Neuronal stem cell (in vitro differentiated cells): ENCODE results near the gene NDUFAB1.

Experiments
- DNase-seq: peaks from one replicate; pipeline ENCODE4 v3.0.0-alpha.2; 2013; ENCODE audit warnings: low spot score
- H2AFZ ChIP-seq: one replicate; pipeline ENCODE4 v1.6.1; 2013; ENCODE audit warnings: mild to moderate bottlenecking, low read length, inconsistent platforms
- H2AK5ac ChIP-seq: 2 replicates; pipeline ENCODE4 v1.6.1; 2013; ENCODE audit warnings: low read depth, mild to moderate bottlenecking, inconsistent platforms, low read length, moderate library complexity, mixed read lengths
- H2BK120ac ChIP-seq: 2 replicates; pipeline ENCODE4 v1.6.1; 2013; ENCODE audit warnings: low read depth, mild to moderate bottlenecking, inconsistent platforms, low read length, moderate library complexity, mixed read lengths
- H2BK12ac ChIP-seq: one replicate; pipeline ENCODE4 v1.6.1; 2013; ENCODE audit warnings: low read length, inconsistent platforms
- H2BK15ac ChIP-seq: 2 replicates; pipeline ENCODE4 v1.6.1; 2013; ENCODE audit warnings: mild to moderate bottlenecking, low read length, inconsistent platforms, mixed read lengths
- H2BK5ac ChIP-seq: one replicate; pipeline ENCODE4 v1.6.1; 2013; ENCODE audit warnings: inconsistent platforms, mild to moderate bottlenecking, low read length, moderate library complexity
- H3K14ac ChIP-seq: one replicate; pipeline ENCODE4 v1.6.1; 2013; ENCODE audit warnings: low read length, inconsistent platforms
- H3K18ac ChIP-seq: 2 replicates; pipeline ENCODE4 v1.6.1; 2013; ENCODE audit warnings: low read length, inconsistent platforms
- H3K23ac ChIP-seq: 2 replicates; pipeline ENCODE4 v1.6.1; 2013; ENCODE audit warnings: low read depth, mild to moderate bottlenecking, mixed read lengths, low read length, inconsistent platforms; ENCODE audit not compliant: poor library complexity
- H3K27ac ChIP-seq: replicated peaks from 3 replicates; pipeline ENCODE4 v1.5.1; 2013; ENCODE audit warnings: low read length, inconsistent platforms
- H3K27me3 ChIP-seq, 3 experiments: 2 replicates each; pipeline ENCODE4 v1.6.1; 2013; ENCODE audit warnings: low read length in 3 of 3, mild to moderate bottlenecking in 2 of 3, inconsistent platforms in 1 of 3, low read depth in 1 of 3, mixed read lengths in 1 of 3, moderate library complexity in 1 of 3; ENCODE audit not compliant: control insufficient read depth in 3 of 3, insufficient read depth in 3 of 3
- H3K36me3 ChIP-seq, 2 donors: replicated peaks in 1 of 2; 2 replicates each; pipeline ENCODE4 v1.6.1; 2013; ENCODE audit warnings: low read length in 2 of 2; ENCODE audit not compliant: control insufficient read depth in 2 of 2, insufficient read depth in 2 of 2
- H3K4ac ChIP-seq: 2 replicates; pipeline ENCODE4 v1.6.1; 2013; ENCODE audit warnings: inconsistent platforms, mild to moderate bottlenecking, low read length, moderate library complexity
- H3K4me1 ChIP-seq, 2 donors: 1 replicate in 1 of 2; 2 replicates in 1 of 2; pipeline ENCODE4 v1.6.1; 2013; ENCODE audit warnings: low read length in 2 of 2, low read depth in 1 of 2; ENCODE audit not compliant: control insufficient read depth in 2 of 2, insufficient read depth in 1 of 2
- H3K4me2 ChIP-seq: one replicate; pipeline ENCODE4 v1.6.1; 2013; ENCODE audit warnings: mild to moderate bottlenecking, low read length, inconsistent platforms; ENCODE audit not compliant: insufficient read depth, poor library complexity, severe bottlenecking
- H3K4me3 ChIP-seq, 2 donors: 2 replicates each; pipeline ENCODE4 v1.5.1; 2013; ENCODE audit warnings: low read length in 2 of 2, mild to moderate bottlenecking in 2 of 2, inconsistent platforms in 1 of 2, moderate library complexity in 1 of 2
- H3K79me1 ChIP-seq: one replicate; pipeline ENCODE4 v1.6.1; 2013; ENCODE audit warnings: low read depth, mild to moderate bottlenecking, inconsistent platforms, low read length, moderate library complexity
- H3K9ac ChIP-seq: one replicate; pipeline ENCODE4 v1.6.1; 2013; ENCODE audit warnings: mild to moderate bottlenecking, low read depth, low read length, inconsistent platforms; ENCODE audit not compliant: poor library complexity
- H3K9me3 ChIP-seq, 2 donors: replicated peaks in 1 of 2; 2 replicates each; pipeline versions ENCODE3 to v1.6.1; 2013; ENCODE audit warnings: low read length in 2 of 2, mild to moderate bottlenecking in 2 of 2, inconsistent platforms in 1 of 2, low read depth in 1 of 2, mixed read lengths in 1 of 2, moderate library complexity in 1 of 2; ENCODE audit not compliant: control insufficient read depth in 2 of 2, insufficient read depth in 1 of 2
- H4K8ac ChIP-seq: one replicate; pipeline ENCODE4 v1.6.1; 2013; ENCODE audit warnings: low read depth, mild to moderate bottlenecking, inconsistent platforms, low read length, moderate library complexity
- H4K91ac ChIP-seq: one replicate; pipeline ENCODE4 v1.6.1; 2013; ENCODE audit warnings: low read length, low read depth, mild to moderate bottlenecking, inconsistent platforms; ENCODE audit not compliant: poor library complexity
- WGBS, 2 donors: extraction: QIAGEN DNeasy Blood & Tissue Kit; methylation state at CpG; one replicate each; pipeline ENCODE4 v1.1.7; 2013; ENCODE audit warnings: missing lambda C conversion rate in 2 of 2, mixed read lengths in 1 of 2; ENCODE audit not compliant: insufficient read length in 2 of 2, insufficient replicate concordance in 1 of 2; ENCODE audit errors: extremely low coverage in 2 of 2; 5-methylcytosine and 5-hydroxymethylcytosine counted together

Gene NDUFAB1

DNA sequence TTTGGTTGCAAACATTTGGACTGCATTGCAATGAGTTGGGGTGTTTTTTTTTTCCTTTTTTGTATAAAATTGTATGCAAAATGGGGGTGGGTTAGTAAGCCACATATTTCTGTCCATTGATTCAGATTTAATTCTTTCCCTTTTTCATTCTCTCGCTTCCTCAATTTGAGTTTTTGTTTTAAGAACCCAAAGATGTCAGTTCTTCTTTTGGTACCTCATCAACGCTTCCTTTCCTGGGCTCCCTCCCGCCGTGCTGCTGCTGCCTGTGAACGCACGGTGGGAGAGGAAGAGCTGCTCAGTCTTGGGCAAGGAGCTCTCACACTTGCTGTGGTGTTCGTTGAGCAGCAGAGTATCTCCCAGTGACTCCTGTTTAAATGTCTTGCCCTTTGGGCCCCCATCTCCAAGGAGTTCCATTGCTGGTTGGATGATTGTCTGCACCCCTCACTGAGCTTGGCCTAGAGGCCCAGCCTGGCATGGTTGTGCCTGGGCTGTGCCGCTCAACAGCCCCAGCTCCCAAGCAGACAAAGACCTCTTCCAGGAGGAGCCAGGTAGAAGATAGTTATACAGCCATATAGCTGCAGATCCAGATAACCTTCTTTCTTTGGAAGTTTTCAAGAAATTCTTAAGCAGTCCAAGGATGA, 25.0 kb downstream of the NDUFAB1 start:
- Histone ChIP-seq H2BK12ac (no peak overlapping the region), H3K4me2 (no peak overlapping the region), H3K9ac (no peak overlapping the region), H3K4me3 (no peak overlapping the region), H3K36me3 (peaks cover 37 to 96% of the 10 kb centered on the region in 2 donors), H3K18ac (no peak overlapping the region), H3K4ac (no peak overlapping the region), H3K79me1 (no peaks in the 10 kb centered on the region), H2BK5ac (no peak overlapping the region), H2BK15ac (no peak overlapping the region), H3K9me3 (no peaks in the 10 kb centered on the region), H3K23ac (no peak overlapping the region), H3K4me1 (no peaks in the 10 kb centered on the region), H3K27me3 (no peaks in the 10 kb centered on the region), H3K14ac (no peak overlapping the region), H2BK120ac (no peak overlapping the region), H3K27ac (no peak overlapping the region), H2AK5ac (no peak overlapping the region), H2AFZ (no peak overlapping the region), H4K8ac (no peak overlapping the region), H4K91ac (no peak overlapping the region)
- WGBS, 2 donors: no CpG with 5 or more reads among the region's 8 CpGs
- DNase-seq: no peak

DNA sequence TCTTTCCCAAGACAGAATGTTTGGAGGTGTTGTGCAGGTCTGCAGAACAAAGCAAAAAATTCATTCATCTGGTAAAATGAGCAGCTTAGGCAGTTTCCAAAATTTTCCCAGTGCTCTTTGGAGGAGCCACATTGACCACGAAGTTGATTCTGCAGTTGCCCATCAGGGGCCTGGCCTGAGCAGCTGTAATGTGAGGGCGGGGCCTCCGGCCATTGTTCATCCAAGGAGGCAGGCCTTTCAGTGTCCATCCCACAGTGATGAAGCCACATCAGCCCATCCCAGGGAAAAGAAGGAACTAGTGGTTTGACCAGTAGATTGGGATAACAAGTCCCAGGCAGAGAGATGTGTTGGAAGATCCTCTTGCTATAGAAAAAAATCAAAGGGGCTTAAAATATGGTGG, 28.5 kb downstream of the NDUFAB1 start:
- no peak overlapping the region for H2AK5ac ChIP-seq
- H3K4me3 ChIP-seq: no peak overlapping the region
- no peak overlapping the region for H3K27ac ChIP-seq
- no peak overlapping the region for H4K8ac ChIP-seq
- no CpG with 5 or more reads among the region's 3 CpGs for WGBS, 2 donors
- no peaks in the 10 kb centered on the region for H3K79me1 ChIP-seq
- H3K9ac ChIP-seq: no peak overlapping the region
- H3K23ac ChIP-seq: no peak overlapping the region
- H2AFZ ChIP-seq: no peak overlapping the region
- H3K9me3 ChIP-seq: no peaks in the 10 kb centered on the region
- H3K27me3 ChIP-seq: no peaks in the 10 kb centered on the region
- DNase-seq: no peak
- no peak overlapping the region for H2BK15ac ChIP-seq
- no peak overlapping the region for H3K4me2 ChIP-seq
- H4K91ac ChIP-seq: no peak overlapping the region
- peaks cover 50 to 100% of the 10 kb centered on the region in 2 donors for H3K36me3 ChIP-seq
- H3K14ac ChIP-seq: no peak overlapping the region
- no peak overlapping the region for H2BK5ac ChIP-seq
- no peaks in the 10 kb centered on the region for H3K4me1 ChIP-seq
- no peak overlapping the region for H3K4ac ChIP-seq
- H2BK12ac ChIP-seq: no peak overlapping the region
- H3K18ac ChIP-seq: no peak overlapping the region
- no peak overlapping the region for H2BK120ac ChIP-seq

- Histone ChIP-seq H3K27me3 (no peaks in the 10 kb centered on the region), H2BK120ac (no peak overlapping the region), H3K79me1 (no peaks in the 10 kb centered on the region), H2BK12ac (no peak overlapping the region), H2AFZ (no peak overlapping the region), H3K18ac (no peak overlapping the region), H3K4ac (no peak overlapping the region), H4K91ac (no peak overlapping the region), H3K9ac (no peak overlapping the region), H3K4me1 (no peaks in the 10 kb centered on the region), H3K36me3 (peaks cover 51 to 100% of the 10 kb centered on the region in 2 donors), H3K27ac (no peak overlapping the region), H3K23ac (no peak overlapping the region), H2AK5ac (no peak overlapping the region), H3K4me2 (no peak overlapping the region), H2BK15ac (no peak overlapping the region), H4K8ac (no peak overlapping the region), H3K14ac (no peak overlapping the region), H2BK5ac (no peak overlapping the region), H3K9me3 (no peaks in the 10 kb centered on the region), H3K4me3 (no peak overlapping the region)
- no peak for DNase-seq
- WGBS, 2 donors: no CpG with 5 or more reads among the region's 8 CpGs
Observed at GRCh38 chr16:23566724-23567123, 29.4 kb downstream of the NDUFAB1 start.

- DNase-seq: no peak
- H2BK5ac ChIP-seq: no peak overlapping the region
- H4K8ac ChIP-seq: no peak overlapping the region
- no peak overlapping the region for H2BK15ac ChIP-seq
- H3K27ac ChIP-seq: no peak overlapping the region
- H3K4ac ChIP-seq: no peak overlapping the region
- H3K9me3 ChIP-seq: no peaks in the 10 kb centered on the region
- H3K27me3 ChIP-seq: no peaks in the 10 kb centered on the region
- H2BK12ac ChIP-seq: no peak overlapping the region
- H2BK120ac ChIP-seq: no peak overlapping the region
- H2AFZ ChIP-seq: no peak overlapping the region
- no peak overlapping the region for H2AK5ac ChIP-seq
- H3K9ac ChIP-seq: no peak overlapping the region
- no peaks in the 10 kb centered on the region for H3K4me1 ChIP-seq
- peaks cover 51 to 100% of the 10 kb centered on the region in 2 donors for H3K36me3 ChIP-seq
- no peak overlapping the region for H3K4me2 ChIP-seq
- H3K4me3 ChIP-seq: no peak overlapping the region
- no peak overlapping the region for H3K23ac ChIP-seq
- H3K79me1 ChIP-seq: no peaks in the 10 kb centered on the region
- H3K18ac ChIP-seq: no peak overlapping the region
- WGBS, 2 donors: no CpG with 5 or more reads among the region's 9 CpGs
- H4K91ac ChIP-seq: no peak overlapping the region
- no peak overlapping the region for H3K14ac ChIP-seq
Observed at GRCh38 chr16:23564575-23565363, 31.3 kb downstream of the NDUFAB1 start.
